ENCODE data around the gene ADARB2.

Gene ADARB2

GRCh38 chr10:1156921-1157614 is 580.3 kb downstream of the ADARB2 start:
- DNase-seq (ENCODE audit: extremely low read depth, low read depth): no peak
- TF ChIP-seq CTCF (IDR thresholded peaks at IDR 0.05; ENCODE audit: low read depth, low read length): no peak

DNA sequence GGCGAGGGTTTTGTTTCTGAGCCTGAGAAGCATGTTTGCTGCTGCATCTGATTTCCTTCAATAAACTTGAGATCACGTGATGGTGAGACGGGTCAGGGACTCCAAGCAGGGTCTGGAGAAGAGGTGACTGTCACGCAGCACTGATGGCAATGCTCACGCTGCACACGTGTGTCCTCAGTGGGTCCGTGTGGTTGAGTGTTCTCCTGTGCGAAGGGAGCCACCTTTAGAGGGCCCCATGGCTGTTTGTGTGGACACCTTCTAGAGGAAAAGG is 580.8 kb downstream of the ADARB2 start:
- no peak for DNase-seq (ENCODE audit: extremely low read depth, low read depth)
- no peak for TF ChIP-seq CTCF (IDR thresholded peaks at IDR 0.05; ENCODE audit: low read depth, low read length)

DNA sequence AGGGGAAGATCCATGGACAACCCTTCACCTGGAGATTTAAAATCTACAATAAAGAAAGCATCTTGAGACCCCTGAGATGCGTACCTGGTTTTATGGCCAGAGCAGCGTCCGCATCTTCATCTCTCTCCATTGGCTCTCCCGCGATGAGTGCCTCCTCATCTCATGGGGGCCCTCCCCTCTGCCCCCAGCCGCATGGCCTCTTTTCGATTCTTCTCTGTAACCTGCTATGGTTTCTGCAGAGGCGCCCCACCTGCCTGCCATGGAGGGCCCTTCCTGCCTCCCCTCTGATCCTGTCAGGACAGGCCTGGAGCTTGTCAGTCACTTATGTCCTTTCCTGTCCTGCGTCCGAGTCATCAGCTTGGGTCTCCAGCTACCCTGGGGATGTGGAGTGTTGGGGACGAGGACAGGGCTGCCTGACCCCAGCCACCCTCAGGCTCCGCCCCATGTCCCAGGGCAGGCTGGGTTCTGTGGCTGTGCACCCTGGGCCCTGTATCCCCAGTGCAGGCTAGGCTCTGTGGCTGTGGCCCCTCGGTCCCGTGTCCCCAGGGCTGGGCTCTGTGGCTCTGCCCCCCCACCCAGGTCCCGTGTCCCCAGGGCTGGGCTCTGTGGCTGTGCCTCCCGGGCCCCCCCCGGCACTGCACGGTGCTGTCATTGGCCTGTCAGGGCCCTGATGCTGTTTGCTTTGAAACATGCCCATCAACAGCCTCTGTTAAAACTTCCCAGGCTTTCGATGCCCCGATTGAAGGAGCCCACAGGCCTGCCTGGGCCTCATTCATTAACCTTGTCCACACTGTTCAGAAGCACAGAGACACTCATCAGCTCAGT is 581.3 kb downstream of the ADARB2 start:
- no peak for TF ChIP-seq CTCF (IDR thresholded peaks at IDR 0.05; ENCODE audit: low read depth, low read length)
- DNase-seq (ENCODE audit: extremely low read depth, low read depth): no peak

DNA sequence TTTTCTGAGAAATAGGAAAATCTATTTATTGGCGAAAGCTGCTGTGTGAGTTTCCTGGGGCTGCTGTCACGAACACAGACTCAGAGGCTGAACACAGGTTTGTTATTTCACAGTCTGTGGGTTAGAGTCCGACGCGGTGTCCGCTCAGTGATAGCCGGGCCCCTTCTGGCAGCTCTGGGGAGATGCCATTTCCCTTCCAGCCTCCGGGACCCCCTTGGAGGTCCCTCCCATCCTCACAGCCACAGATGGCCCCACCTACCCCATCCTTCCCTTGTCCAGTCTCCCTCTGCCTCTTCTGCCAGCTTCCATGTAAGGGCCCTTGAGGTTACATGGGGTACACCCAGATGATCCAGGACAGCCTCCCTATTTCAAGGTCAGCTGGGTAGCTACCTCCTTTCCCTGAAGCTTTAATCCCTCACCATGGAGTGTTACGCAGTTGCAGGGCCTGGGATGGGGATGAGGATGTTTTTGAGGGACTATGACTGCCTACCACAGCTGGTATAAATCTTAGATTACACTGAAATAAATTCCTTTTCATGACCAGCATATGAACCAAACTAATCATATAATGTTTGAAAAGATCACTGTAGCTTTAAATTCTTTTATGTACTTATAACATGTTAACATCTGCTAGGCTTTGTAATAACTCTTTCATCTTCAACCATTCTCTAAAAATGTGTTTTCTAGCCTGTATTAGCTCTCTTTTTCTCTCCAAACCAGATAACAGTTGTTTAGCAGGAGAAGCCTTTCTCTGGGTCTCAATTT is 582.6 kb downstream of the ADARB2 start:
- no peak for TF ChIP-seq CTCF (IDR thresholded peaks at IDR 0.05; ENCODE audit: low read depth, low read length)
- no peak for DNase-seq (ENCODE audit: extremely low read depth, low read depth)

GRCh38 chr10:1153805-1154351 is 583.4 kb downstream of the ADARB2 start:
- no peak for DNase-seq (ENCODE audit: extremely low read depth, low read depth)
- no peak for TF ChIP-seq CTCF (IDR thresholded peaks at IDR 0.05; ENCODE audit: low read depth, low read length)

DNA sequence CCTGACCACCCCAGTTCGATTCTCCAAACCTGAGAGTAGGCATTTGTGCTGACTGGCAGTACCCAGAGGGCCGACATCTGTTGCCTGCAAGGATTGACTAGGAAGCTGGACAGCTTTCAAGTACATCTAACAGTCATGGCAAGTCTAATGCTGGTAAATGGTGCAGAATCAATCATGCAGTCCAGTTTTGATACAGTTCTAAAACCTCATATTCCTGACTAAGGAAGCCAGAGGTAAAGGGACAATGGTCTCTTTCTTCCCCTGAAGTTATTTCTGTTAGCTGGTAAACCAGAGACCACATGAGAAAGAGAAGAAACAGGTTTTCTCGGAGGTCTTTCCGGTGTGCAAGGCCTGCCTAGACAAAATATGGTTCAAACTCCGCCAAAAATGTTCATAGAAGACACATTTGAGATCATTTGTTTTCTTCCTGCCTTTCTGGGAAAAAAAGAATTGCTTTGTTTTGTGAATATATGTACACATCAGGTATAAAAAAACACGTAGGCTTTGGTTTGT is 584.0 kb downstream of the ADARB2 start:
- no peak for DNase-seq (ENCODE audit: extremely low read depth, low read depth)
- no peak for TF ChIP-seq CTCF (IDR thresholded peaks at IDR 0.05; ENCODE audit: low read depth, low read length)
